ENCODE results near the gene SNX12.

- TF ChIP-seq POLR2AphosphoS5 (IDR thresholded peaks at IDR 0.05) (no peak), POLR2A (IDR thresholded peaks at IDR 0.05) (no peak)
- TF ChIP-seq, protein P1, sequence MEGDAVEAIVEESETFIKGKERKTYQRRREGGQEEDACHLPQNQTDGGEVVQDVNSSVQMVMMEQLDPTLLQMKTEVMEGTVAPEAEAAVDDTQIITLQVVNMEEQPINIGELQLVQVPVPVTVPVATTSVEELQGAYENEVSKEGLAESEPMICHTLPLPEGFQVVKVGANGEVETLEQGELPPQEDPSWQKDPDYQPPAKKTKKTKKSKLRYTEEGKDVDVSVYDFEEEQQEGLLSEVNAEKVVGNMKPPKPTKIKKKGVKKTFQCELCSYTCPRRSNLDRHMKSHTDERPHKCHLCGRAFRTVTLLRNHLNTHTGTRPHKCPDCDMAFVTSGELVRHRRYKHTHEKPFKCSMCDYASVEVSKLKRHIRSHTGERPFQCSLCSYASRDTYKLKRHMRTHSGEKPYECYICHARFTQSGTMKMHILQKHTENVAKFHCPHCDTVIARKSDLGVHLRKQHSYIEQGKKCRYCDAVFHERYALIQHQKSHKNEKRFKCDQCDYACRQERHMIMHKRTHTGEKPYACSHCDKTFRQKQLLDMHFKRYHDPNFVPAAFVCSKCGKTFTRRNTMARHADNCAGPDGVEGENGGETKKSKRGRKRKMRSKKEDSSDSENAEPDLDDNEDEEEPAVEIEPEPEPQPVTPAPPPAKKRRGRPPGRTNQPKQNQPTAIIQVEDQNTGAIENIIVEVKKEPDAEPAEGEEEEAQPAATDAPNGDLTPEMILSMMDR (IDR thresholded peaks at IDR 0.05), result no peak
These were observed 50.7 kb downstream of the SNX12 start for GRCh38 chrX:71017396-71017939.
